ENCODE measurements around the gene KIF1B. TPM values are rescaled to one million over a fixed set of nuclear protein-coding genes. Genes with fewer than 3 reads are reported as not detected.

Gene KIF1B
- total RNA-seq, 1 experiment from 2014 or later, result 33.0 TPM

DNA sequence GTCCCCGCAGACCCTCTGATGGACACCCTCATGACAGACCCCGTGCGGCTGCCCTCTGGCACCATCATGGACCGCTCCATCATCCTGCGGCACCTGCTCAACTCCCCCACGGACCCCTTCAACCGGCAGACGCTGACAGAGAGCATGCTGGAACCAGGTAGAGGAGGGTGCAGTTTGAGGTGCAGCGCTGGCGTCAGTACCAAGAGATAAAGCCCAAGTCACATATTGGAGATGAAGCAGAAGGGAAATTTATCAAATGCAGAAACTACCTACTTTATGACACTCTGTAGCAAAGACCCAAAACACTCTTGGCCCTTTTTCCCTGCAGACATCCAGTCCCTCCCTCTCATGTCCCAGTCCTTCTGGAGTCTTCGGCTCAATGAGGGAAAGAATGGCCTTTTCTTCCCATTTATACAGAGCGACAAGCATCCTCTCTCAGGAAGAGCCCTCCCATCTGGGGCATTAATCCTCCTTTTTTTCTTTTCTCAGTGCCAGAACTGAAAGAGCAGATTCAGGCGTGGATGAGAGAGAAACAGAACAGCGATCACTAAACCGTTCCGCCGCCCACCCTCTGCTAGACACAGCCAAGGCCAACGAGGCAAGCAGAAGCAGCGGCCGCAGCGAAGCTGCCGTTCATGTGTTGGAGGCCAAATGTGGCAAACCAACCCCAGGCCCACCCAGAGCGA lies 30.8 kb upstream of the KIF1B start:
- POLR2A ChIA-PET, result no interaction called here
- BruUV-seq (replicated peaks), result no TSS peak
- Histone ChIP-seq H3K4me3 (ENCODE audit: low read depth in 2 of 2, low read length in 2 of 2) (no peak overlapping the region), H3K27me3 (ENCODE audit: control insufficient read depth, insufficient read depth, low read length) (no peaks in the 10 kb centered on the region), H3K4me1 (ENCODE audit: control insufficient read depth, insufficient read depth, low read length) (no peaks in the 10 kb centered on the region), H3K9me3 (ENCODE audit: control insufficient read depth, insufficient read depth, low read depth, low read length) (no peaks in the 10 kb centered on the region), H3K36me3 (ENCODE audit: control insufficient read depth, insufficient read depth, low read length) (peaks cover 2% of the 10 kb centered on the region; the same call in 1 of the 2 replicates), H3K27ac (ENCODE audit: low read length) (no peak overlapping the region)
- intact Hi-C loops (cut with micrococcal nuclease; ENCODE audit: unreplicated experiment), result no loop called here
- DNase-seq (ENCODE audit: low read depth, low spot score) (no peak), ATAC-seq (no peak)
- CTCF ChIA-PET, result no interaction called here
- in situ Hi-C loops (cut with HindIII; ENCODE audit: low pct_unique_long_range_greater_than_20kb, low sequenced_read_pairs), result no loop called here
- no peak for TF ChIP-seq SIN3A (IDR thresholded peaks at IDR 0.05; ENCODE audit: borderline replicate concordance, insufficient read depth, low read depth, low read length)
- TF ChIP-seq, protein P1, sequence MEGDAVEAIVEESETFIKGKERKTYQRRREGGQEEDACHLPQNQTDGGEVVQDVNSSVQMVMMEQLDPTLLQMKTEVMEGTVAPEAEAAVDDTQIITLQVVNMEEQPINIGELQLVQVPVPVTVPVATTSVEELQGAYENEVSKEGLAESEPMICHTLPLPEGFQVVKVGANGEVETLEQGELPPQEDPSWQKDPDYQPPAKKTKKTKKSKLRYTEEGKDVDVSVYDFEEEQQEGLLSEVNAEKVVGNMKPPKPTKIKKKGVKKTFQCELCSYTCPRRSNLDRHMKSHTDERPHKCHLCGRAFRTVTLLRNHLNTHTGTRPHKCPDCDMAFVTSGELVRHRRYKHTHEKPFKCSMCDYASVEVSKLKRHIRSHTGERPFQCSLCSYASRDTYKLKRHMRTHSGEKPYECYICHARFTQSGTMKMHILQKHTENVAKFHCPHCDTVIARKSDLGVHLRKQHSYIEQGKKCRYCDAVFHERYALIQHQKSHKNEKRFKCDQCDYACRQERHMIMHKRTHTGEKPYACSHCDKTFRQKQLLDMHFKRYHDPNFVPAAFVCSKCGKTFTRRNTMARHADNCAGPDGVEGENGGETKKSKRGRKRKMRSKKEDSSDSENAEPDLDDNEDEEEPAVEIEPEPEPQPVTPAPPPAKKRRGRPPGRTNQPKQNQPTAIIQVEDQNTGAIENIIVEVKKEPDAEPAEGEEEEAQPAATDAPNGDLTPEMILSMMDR (IDR thresholded peaks at IDR 0.05), result no peak

DNA sequence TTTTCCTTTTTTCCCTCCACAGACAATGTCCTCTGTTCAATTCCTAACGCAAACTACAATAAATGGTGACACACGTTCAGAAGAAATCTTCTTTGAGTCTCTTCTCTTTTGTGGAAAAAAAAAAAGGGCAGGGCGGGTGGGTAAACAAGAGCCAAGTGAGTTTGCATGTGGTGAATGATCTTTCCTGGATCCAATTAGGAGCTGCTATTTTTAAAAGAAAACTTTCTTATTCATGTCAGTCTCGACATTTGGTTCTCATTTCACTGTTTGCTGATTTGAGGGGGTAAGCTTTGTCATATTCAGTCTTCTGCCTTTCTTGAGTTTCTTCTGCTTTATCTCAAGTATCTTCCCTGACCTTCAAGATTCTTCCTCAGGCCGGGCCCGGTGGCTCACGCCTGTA lies 29.2 kb upstream of the KIF1B start:
- no peak for DNase-seq (ENCODE audit: low read depth, low spot score)
- no peak for ATAC-seq
- in situ Hi-C loops (cut with HindIII; ENCODE audit: low pct_unique_long_range_greater_than_20kb, low sequenced_read_pairs), result no loop called here
- no TSS peak for BruUV-seq (replicated peaks)
- intact Hi-C loops (cut with micrococcal nuclease; ENCODE audit: unreplicated experiment), result no loop called here
- no peaks in the 10 kb centered on the region for H3K4me1 ChIP-seq (ENCODE audit: control insufficient read depth, insufficient read depth, low read length)
- no peak overlapping the region for H3K27ac ChIP-seq (ENCODE audit: low read length)
- H3K9me3 ChIP-seq (ENCODE audit: control insufficient read depth, insufficient read depth, low read depth, low read length), result no peaks in the 10 kb centered on the region
- TF ChIP-seq, protein P1 (IDR thresholded peaks at IDR 0.05), result no peak
- TF ChIP-seq POLR2AphosphoS5 (IDR thresholded peaks at IDR 0.05; ENCODE audit: low read depth, low read length) (no peak), SIN3A (IDR thresholded peaks at IDR 0.05; ENCODE audit: borderline replicate concordance, insufficient read depth, low read depth, low read length) (no peak), TCF7L2 (IDR thresholded peaks at IDR 0.05; ENCODE audit: low read depth, low read length) (no peak)
- TF ChIP-seq, protein P2, sequence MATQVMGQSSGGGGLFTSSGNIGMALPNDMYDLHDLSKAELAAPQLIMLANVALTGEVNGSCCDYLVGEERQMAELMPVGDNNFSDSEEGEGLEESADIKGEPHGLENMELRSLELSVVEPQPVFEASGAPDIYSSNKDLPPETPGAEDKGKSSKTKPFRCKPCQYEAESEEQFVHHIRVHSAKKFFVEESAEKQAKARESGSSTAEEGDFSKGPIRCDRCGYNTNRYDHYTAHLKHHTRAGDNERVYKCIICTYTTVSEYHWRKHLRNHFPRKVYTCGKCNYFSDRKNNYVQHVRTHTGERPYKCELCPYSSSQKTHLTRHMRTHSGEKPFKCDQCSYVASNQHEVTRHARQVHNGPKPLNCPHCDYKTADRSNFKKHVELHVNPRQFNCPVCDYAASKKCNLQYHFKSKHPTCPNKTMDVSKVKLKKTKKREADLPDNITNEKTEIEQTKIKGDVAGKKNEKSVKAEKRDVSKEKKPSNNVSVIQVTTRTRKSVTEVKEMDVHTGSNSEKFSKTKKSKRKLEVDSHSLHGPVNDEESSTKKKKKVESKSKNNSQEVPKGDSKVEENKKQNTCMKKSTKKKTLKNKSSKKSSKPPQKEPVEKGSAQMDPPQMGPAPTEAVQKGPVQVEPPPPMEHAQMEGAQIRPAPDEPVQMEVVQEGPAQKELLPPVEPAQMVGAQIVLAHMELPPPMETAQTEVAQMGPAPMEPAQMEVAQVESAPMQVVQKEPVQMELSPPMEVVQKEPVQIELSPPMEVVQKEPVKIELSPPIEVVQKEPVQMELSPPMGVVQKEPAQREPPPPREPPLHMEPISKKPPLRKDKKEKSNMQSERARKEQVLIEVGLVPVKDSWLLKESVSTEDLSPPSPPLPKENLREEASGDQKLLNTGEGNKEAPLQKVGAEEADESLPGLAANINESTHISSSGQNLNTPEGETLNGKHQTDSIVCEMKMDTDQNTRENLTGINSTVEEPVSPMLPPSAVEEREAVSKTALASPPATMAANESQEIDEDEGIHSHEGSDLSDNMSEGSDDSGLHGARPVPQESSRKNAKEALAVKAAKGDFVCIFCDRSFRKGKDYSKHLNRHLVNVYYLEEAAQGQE (IDR thresholded peaks at IDR 0.05; ENCODE audit: insufficient read depth in 1 of 2, low read depth in 2 of 2, low read length in 1 of 2), result no peak
- peaks cover 2% of the 10 kb centered on the region; the same call in 1 of the 2 replicates for H3K36me3 ChIP-seq (ENCODE audit: control insufficient read depth, insufficient read depth, low read length)
- no peak overlapping the region for H3K4me3 ChIP-seq (ENCODE audit: low read depth in 2 of 2, low read length in 2 of 2)
- ChIA-PET CTCF (no interaction called here), POLR2A (interaction anchor here (0.7 kb wide), 1 partner anchor 122 kb away, joined by 3 read pairs; no protein-coding TSS in a partner anchor)
- H3K27me3 ChIP-seq (ENCODE audit: control insufficient read depth, insufficient read depth, low read length), result no peaks in the 10 kb centered on the region

Measured in Panc1 (cell line).